Sigmoid colon (tissue), 7 donors: ENCODE data around the gene MYO18A. TPM values are rescaled to one million over a fixed set of nuclear protein-coding genes. Genes with fewer than 3 reads are reported as not detected.
A peak's percentile ranks its signal among the peaks of the same experiment; 100 is the strongest.
"Not testable (repeated sequence)": the region's sequence is repeated elsewhere in the genome, so short reads cannot be mapped to it uniquely, and the experiment has no call there.

Source experiments
- DNase-seq: peaks from one replicate; pipeline ENCODE4 v3.0.0-alpha.2; 2019
- H3K27ac ChIP-seq, 4 donors: fragments of 200-600 bp; sonication (generic); one replicate each; pipeline ENCODE4 v1.5.1; 2016 to 2019; ENCODE audit warnings: mild to moderate bottlenecking in 1 of 4
- H3K27me3 ChIP-seq, 3 donors: fragments of 200-600 bp; sonication (generic); one replicate each; pipeline ENCODE4 v1.5.1; 2019; ENCODE audit warnings: mild to moderate bottlenecking in 1 of 3
- H3K36me3 ChIP-seq, 4 donors: fragments of 200-600 bp; sonication (generic); one replicate each; pipeline ENCODE4 v1.5.1; 2016 to 2019
- H3K4me1 ChIP-seq, 4 donors: fragments of 200-600 bp; sonication (generic); one replicate each; pipeline ENCODE4 v1.5.1; 2017 to 2019
- H3K4me3 ChIP-seq, 4 donors: fragments of 200-600 bp; sonication (generic); one replicate each; pipeline ENCODE4 v1.5.1; 2017 to 2019; ENCODE audit warnings: mild to moderate bottlenecking in 2 of 4, moderate library complexity in 1 of 4
- H3K9me3 ChIP-seq, 4 donors: fragments of 200-600 bp in 3 of 4; sonication (generic) in 3 of 4; one replicate each; pipeline versions ENCODE4 v1.5.1 to v1.6.1; 2013 to 2019
- EP300 ChIP-seq, 4 donors: sonication (generic); formaldehyde crosslinking; IDR thresholded peaks; one replicate each; pipeline ENCODE4 v1.6.1; 2017; ENCODE audit warnings: antibody characterized with exemption in 4 of 4
- POLR2A ChIP-seq, 2 donors: fragments of 450-650 bp; IDR thresholded peaks; one replicate each; pipeline ENCODE4 v1.6.1; 2016; ENCODE audit warnings: antibody characterized with exemption in 2 of 2, mild to moderate bottlenecking in 2 of 2, moderate library complexity in 2 of 2
- POLR2AphosphoS5 ChIP-seq, 4 donors: sonication (generic); formaldehyde crosslinking; IDR thresholded peaks; one replicate each; pipeline ENCODE4 v1.6.1; 2017; ENCODE audit warnings: antibody characterized with exemption in 4 of 4
- WGBS, 2 donors: extraction: QIAGEN DNeasy Blood & Tissue Kit; methylation state at CpG; one replicate each; pipeline ENCODE4 v1.1.7; 2013; 5-methylcytosine and 5-hydroxymethylcytosine counted together
- intact Hi-C: fragments of 100-400 bp; cut with DNase I; formaldehyde crosslinking; loops from one replicate; pipeline ENCODE4 v1.15.1; 2023
- polyA plus RNA-seq, 3 donors: library from polyadenylated mRNA; stranded (reverse); fragments of 200-250 nt; gene quantifications; one replicate each; pipeline ENCODE4 v1.2.3, GENCODE V29; 2013
- total RNA-seq, 4 donors: library from RNA; depleted of rRNA; stranded (reverse); fragments of >200 nt; gene quantifications; one replicate each; pipeline ENCODE4 v1.1.0, GENCODE V29; 2016
- TF ChIP-seq, protein P1 (sequence below), 4 experiments: fragments of 450-650 bp in 3 of 4; fragments of 200-600 bp in 1 of 4; IDR thresholded peaks; one replicate each; pipeline ENCODE4 v1.5.1; 2016 to 2019; ENCODE audit warnings: antibody characterized with exemption in 4 of 4, mild to moderate bottlenecking in 3 of 4, moderate library complexity in 2 of 4
- donor health status: healthy with polysubstance abuse.
- donor health status: Bipolar disorder and iron deficiency.
- donor health status: healthy.

MYO18A gene
- 10 to 100 TPM; 28.2 to 90.3 (median 53.4) TPM for total RNA-seq
- 10 to 100 TPM; 24.0 to 92.6 (median 39.8) TPM for polyA plus RNA-seq

DNA sequence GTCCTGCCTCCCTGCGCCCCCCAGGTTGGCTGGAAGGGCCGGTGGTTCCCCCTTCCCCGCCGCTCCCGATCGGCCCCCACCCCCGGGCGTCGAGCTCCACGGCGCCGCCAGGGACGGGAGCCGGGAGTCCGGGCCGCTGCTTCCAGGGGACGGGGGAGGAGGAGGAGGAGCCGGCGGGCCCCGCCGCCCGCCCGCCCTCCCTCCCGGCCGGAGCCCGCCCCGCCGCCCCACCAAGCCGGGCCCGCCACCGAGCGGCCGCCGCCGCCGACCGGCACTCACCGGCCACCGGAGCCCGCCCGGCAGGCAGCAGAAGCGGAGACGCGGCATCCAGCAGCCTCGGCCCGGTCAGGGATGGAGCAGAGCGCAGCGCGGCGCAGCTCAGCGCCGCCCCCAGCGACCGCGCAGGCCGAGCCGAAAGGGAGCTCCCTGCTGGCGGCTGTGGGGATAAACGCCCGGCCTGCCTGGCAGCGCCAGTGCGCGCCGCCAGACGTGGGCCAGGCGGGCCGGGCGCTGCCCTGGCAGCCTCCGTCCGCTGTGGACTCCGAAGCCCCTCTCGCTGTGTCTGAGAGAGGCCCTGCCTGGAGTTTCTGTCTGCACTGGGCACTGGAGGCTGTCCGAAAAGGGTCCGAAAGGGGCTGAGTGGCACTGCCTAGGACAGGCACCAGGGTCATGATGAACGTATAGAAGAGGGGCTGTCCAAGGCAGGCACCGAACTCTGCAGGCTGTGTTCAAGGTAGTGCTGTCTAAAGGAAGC is at the start of gene MYO18A:
Gene MYO18A (minus strand): TSS at position 365 of the 754 bp plus-strand sequence. CDS start 13,458 bp downstream, outside the sequence.
- 1% methylated on average over 76 of the region's 76 CpGs for WGBS, 2 donors
- H3K27ac ChIP-seq, result peak within 1 kb of the TSS; percentile 83 to 89 (median 86)
- no peaks in the 10 kb centered on the region for H3K36me3 ChIP-seq
- no peaks in the 10 kb centered on the region for H3K27me3 ChIP-seq
- intact Hi-C loops, result loop anchor here (1.0 to 2.0 kb wide), 2 partner anchors 31 to 39 kb away; no protein-coding TSS in a partner anchor
- TF ChIP-seq POLR2AphosphoS5 (IDR thresholded peaks at IDR 0.05), result peak in 2 of 4 donors; percentile 42 to 51
- TF ChIP-seq, protein P1, sequence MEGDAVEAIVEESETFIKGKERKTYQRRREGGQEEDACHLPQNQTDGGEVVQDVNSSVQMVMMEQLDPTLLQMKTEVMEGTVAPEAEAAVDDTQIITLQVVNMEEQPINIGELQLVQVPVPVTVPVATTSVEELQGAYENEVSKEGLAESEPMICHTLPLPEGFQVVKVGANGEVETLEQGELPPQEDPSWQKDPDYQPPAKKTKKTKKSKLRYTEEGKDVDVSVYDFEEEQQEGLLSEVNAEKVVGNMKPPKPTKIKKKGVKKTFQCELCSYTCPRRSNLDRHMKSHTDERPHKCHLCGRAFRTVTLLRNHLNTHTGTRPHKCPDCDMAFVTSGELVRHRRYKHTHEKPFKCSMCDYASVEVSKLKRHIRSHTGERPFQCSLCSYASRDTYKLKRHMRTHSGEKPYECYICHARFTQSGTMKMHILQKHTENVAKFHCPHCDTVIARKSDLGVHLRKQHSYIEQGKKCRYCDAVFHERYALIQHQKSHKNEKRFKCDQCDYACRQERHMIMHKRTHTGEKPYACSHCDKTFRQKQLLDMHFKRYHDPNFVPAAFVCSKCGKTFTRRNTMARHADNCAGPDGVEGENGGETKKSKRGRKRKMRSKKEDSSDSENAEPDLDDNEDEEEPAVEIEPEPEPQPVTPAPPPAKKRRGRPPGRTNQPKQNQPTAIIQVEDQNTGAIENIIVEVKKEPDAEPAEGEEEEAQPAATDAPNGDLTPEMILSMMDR (IDR thresholded peaks at IDR 0.05), result peak; percentile 62 to 89 (median 78)
- TF ChIP-seq EP300 (IDR thresholded peaks at IDR 0.05), result no peak
- TF ChIP-seq POLR2A (IDR thresholded peaks at IDR 0.05), result no peak
- H3K4me3 ChIP-seq, result peak within 1 kb of the TSS; percentile 43 to 73 (median 70)
- peak; percentile 87 for DNase-seq
- no peaks in the 10 kb centered on the region for H3K9me3 ChIP-seq
- H3K4me1 ChIP-seq, result peaks cover 0 to 48% (median 41%) of the 10 kb centered on the region in 4 donors

GRCh38 chr17:29225396-29225795 is 45.2 kb upstream of the MYO18A start:
- intact Hi-C loops, result no loop called here

GRCh38 chr17:29221338-29221737 is 41.1 kb upstream of the MYO18A start:
- DNase-seq, H3K9me3 ChIP-seq, H3K27ac ChIP-seq, intact Hi-C loops, H3K4me3 ChIP-seq, H3K36me3 ChIP-seq, H3K27me3 ChIP-seq, H3K4me1 ChIP-seq: not testable (repeated sequence)
- 95 to 96% methylated on average over 11 of the region's 11 CpGs for WGBS, 2 donors

More at GRCh38 chr17:29225396-29225795, 45.2 kb upstream of the MYO18A start:
- Histone ChIP-seq H3K9me3 (no peaks in the 10 kb centered on the region), H3K4me3 (no peak overlapping the region), H3K27ac (no peak overlapping the region), H3K27me3 (no peaks in the 10 kb centered on the region), H3K36me3 (no peaks in the 10 kb centered on the region), H3K4me1 (no peaks in the 10 kb centered on the region)
- no peak for TF ChIP-seq EP300 (IDR thresholded peaks at IDR 0.05)
- TF ChIP-seq POLR2A (IDR thresholded peaks at IDR 0.05), result no peak
- DNase-seq, result no peak

GRCh38 chr17:29219378-29220047 is 39.3 kb upstream of the MYO18A start:
- H3K4me1 ChIP-seq, result peaks cover 0 to 9% (median 7%) of the 10 kb centered on the region in 4 donors
- H3K36me3 ChIP-seq, result no peaks in the 10 kb centered on the region
- H3K9me3 ChIP-seq, result no peaks in the 10 kb centered on the region
- no peak overlapping the region for H3K4me3 ChIP-seq
- WGBS, 2 donors, result 8 to 19% methylated on average over 14 of the region's 14 CpGs
- DNase-seq, result peak; percentile 88
- TF ChIP-seq EP300 (IDR thresholded peaks at IDR 0.05), result no peak
- TF ChIP-seq, protein P1 (IDR thresholded peaks at IDR 0.05), result peak; percentile 73 to 95 (median 86)
- peak in 1 of 4 donors; percentile 31 for TF ChIP-seq POLR2AphosphoS5 (IDR thresholded peaks at IDR 0.05)
- TF ChIP-seq POLR2A (IDR thresholded peaks at IDR 0.05), result no peak
- no peaks in the 10 kb centered on the region for H3K27me3 ChIP-seq
- intact Hi-C loops, result loop anchor here (1.0 to 5.0 kb wide), 3 partner anchors 39 to 73 kb away; partner anchors contain the start of genes MYO18A and NUFIP2
- H3K27ac ChIP-seq, result no peak overlapping the region

GRCh38 chr17:29216856-29217255 is 36.7 kb upstream of the MYO18A start:
- H3K36me3 ChIP-seq, result no peaks in the 10 kb centered on the region
- no peaks in the 10 kb centered on the region for H3K9me3 ChIP-seq
- no peak overlapping the region for H3K4me3 ChIP-seq
- no peak for DNase-seq
- intact Hi-C loops, result loop anchor here (5.0 kb wide), 1 partner anchor 75 kb away; the partner anchor contains the start of gene NUFIP2
- peaks cover 0 to 9% (median 7%) of the 10 kb centered on the region in 4 donors for H3K4me1 ChIP-seq
- 92 to 93% methylated on average over 5 of the region's 5 CpGs for WGBS, 2 donors
- H3K27ac ChIP-seq, result no peak overlapping the region
- H3K27me3 ChIP-seq, result no peaks in the 10 kb centered on the region
- TF ChIP-seq, protein P1 (IDR thresholded peaks at IDR 0.05), result no peak
- TF ChIP-seq EP300 (IDR thresholded peaks at IDR 0.05) (no peak), POLR2A (IDR thresholded peaks at IDR 0.05) (no peak), POLR2AphosphoS5 (IDR thresholded peaks at IDR 0.05) (no peak)
